Suprapubic skin (tissue), 4 donors: ENCODE data around the gene BIRC6. TPM values are rescaled to one million over a fixed set of nuclear protein-coding genes. Genes with fewer than 3 reads are reported as not detected.

ENCODE experiments used
- DNase-seq, 2 donors: peaks; one replicate each; pipeline ENCODE4 v3.0.0-alpha.2; 2019; ENCODE audit warnings: low spot score in 2 of 2
- H3K27ac ChIP-seq: fragments of 200-600 bp; sonication (generic); one replicate; pipeline ENCODE4 v1.5.1; 2019
- H3K27me3 ChIP-seq: fragments of 200-600 bp; sonication (generic); one replicate; pipeline ENCODE4 v1.5.1; 2019
- H3K36me3 ChIP-seq: fragments of 200-600 bp; sonication (generic); one replicate; pipeline ENCODE4 v1.5.1; 2019
- H3K4me1 ChIP-seq: fragments of 200-600 bp; sonication (generic); one replicate; pipeline ENCODE4 v1.5.1; 2019
- H3K4me3 ChIP-seq: fragments of 200-600 bp; sonication (generic); one replicate; pipeline ENCODE4 v1.5.1; 2019; ENCODE audit warnings: mild to moderate bottlenecking
- H3K9me3 ChIP-seq: fragments of 200-600 bp; sonication (generic); one replicate; pipeline ENCODE4 v1.5.1; 2019
- CTCF ChIP-seq, 2 donors: fragments of 200-600 bp in 1 of 2; fragments of 450-650 bp in 1 of 2; sonication (generic) in 1 of 2; IDR thresholded peaks; one replicate each; pipeline ENCODE4 v1.5.1; 2016 to 2019; ENCODE audit warnings: antibody characterized with exemption in 2 of 2, mild to moderate bottlenecking in 1 of 2, moderate library complexity in 1 of 2
- EP300 ChIP-seq: sonication (generic); formaldehyde crosslinking; IDR thresholded peaks from one replicate; pipeline ENCODE4 v1.6.1; 2017; ENCODE audit warnings: antibody characterized with exemption
- POLR2A ChIP-seq, 2 donors: fragments of 450-650 bp; IDR thresholded peaks; one replicate each; pipeline ENCODE4 v1.6.1; 2017; ENCODE audit warnings: antibody characterized with exemption in 2 of 2, mild to moderate bottlenecking in 2 of 2, moderate library complexity in 2 of 2
- POLR2AphosphoS5 ChIP-seq, 3 donors: sonication (generic); formaldehyde crosslinking; IDR thresholded peaks; one replicate each; pipeline ENCODE4 v1.6.1; 2017; ENCODE audit warnings: antibody characterized with exemption in 3 of 3
- WGBS: methylation state at CpG from one replicate; pipeline ENCODE4 v1.1.5; 2018; 5-methylcytosine and 5-hydroxymethylcytosine counted together
- total RNA-seq, 4 donors: library from RNA; depleted of rRNA; stranded (reverse); fragments of >200 nt; gene quantifications; one replicate each; pipeline ENCODE4 v1.1.0, GENCODE V29; 2016

The BIRC6 gene
- total RNA-seq, 4 donors from 2014 or later = 101 to 319 (median 109) TPM

- Histone ChIP-seq H3K27me3 (no peaks in the 10 kb centered on the region), H3K27ac (no peak overlapping the region), H3K4me3 (no peak overlapping the region), H3K9me3 (no peaks in the 10 kb centered on the region), H3K4me1 (peaks cover 22% of the 10 kb centered on the region), H3K36me3 (peaks cover 8% of the 10 kb centered on the region)
- DNase-seq = no peak
- WGBS = 79% methylated on average over 3 of the region's 3 CpGs
- TF ChIP-seq EP300 (no peak), CTCF (IDR thresholded peaks at IDR 0.05) (no peak), POLR2A (IDR thresholded peaks at IDR 0.05) (no peak), POLR2AphosphoS5 (IDR thresholded peaks at IDR 0.05) (no peak)
These were observed 15.8 kb downstream of the BIRC6 start for GRCh38 chr2:32372519-32373182.

DNA sequence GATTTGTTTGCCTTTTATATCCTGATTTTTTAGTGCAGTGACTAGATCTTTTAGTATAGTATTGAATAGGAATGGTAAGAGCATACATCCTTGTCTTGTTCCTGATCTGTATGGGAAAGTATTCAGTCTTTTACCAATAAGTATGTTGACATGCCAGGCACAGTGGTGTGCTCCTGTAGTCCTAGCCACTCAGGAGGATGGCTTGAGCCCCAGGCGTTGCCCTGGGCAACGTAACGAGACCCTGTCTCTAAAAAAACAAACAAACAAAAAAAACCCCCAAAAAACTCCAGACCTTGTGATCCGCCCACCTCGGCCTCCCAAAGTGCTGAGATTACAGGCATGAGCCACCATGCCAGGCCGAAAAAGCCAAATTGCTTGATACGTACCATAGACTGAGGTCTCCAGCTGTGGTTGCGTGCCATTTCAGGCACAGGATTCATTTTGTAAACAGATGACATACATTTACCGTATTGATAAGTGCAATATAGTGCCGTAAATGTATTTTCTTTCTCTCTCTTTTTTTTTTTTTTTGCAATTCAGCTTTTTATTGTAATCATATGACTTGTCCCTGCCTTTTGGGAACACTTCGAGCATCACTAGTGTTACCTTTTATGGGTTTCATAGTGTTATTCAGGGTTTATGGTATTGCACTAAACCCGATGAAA, 18.5 kb downstream of the BIRC6 start:
- no peak for DNase-seq
- Histone ChIP-seq H3K4me3 (no peak overlapping the region), H3K27ac (no peak overlapping the region), H3K27me3 (no peaks in the 10 kb centered on the region), H3K4me1 (peaks cover 20% of the 10 kb centered on the region), H3K36me3 (peaks cover 8% of the 10 kb centered on the region), H3K9me3 (no peaks in the 10 kb centered on the region)
- 95% methylated on average over 12 of the region's 12 CpGs for WGBS
- TF ChIP-seq POLR2AphosphoS5 (IDR thresholded peaks at IDR 0.05) = no peak
- no peak for TF ChIP-seq EP300
- no peak for TF ChIP-seq CTCF (IDR thresholded peaks at IDR 0.05)
- no peak for TF ChIP-seq POLR2A (IDR thresholded peaks at IDR 0.05)

DNA sequence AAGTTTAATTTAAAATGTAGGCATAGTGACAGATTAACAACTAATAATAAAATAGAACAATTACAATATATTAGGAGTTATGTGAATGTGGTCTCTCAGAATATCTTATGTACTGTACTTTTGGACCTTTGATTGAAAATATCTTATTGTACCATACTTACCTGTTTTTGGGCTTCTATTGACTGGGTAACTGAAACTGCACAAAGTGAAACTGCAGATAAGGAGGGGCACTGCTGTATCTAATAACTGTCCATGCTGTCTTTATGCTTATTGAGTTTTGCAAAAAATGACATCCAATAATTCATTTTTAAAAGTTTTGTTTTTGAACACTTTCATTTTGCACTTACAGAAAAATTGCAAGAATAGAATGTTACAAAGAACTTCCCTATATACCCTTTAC, 19.9 kb downstream of the BIRC6 start:
- H3K4me3 ChIP-seq = no peak overlapping the region
- no peaks in the 10 kb centered on the region for H3K27me3 ChIP-seq
- no peak for DNase-seq
- no peaks in the 10 kb centered on the region for H3K9me3 ChIP-seq
- H3K4me1 ChIP-seq = peaks cover 20% of the 10 kb centered on the region
- TF ChIP-seq POLR2A (IDR thresholded peaks at IDR 0.05) (no peak), CTCF (IDR thresholded peaks at IDR 0.05) (no peak), POLR2AphosphoS5 (IDR thresholded peaks at IDR 0.05) (no peak), EP300 (no peak)
- peaks cover 9% of the 10 kb centered on the region for H3K36me3 ChIP-seq
- no peak overlapping the region for H3K27ac ChIP-seq

- Histone ChIP-seq H3K27ac (no peak overlapping the region), H3K9me3 (no peaks in the 10 kb centered on the region), H3K4me3 (no peak overlapping the region), H3K27me3 (no peaks in the 10 kb centered on the region), H3K4me1 (peaks cover 20% of the 10 kb centered on the region), H3K36me3 (peaks cover 17% of the 10 kb centered on the region)
- DNase-seq = no peak
- 91% methylated on average over 1 of the region's 1 CpG for whole genome bisulfite sequencing
- TF ChIP-seq POLR2A (IDR thresholded peaks at IDR 0.05) = no peak
- TF ChIP-seq CTCF (IDR thresholded peaks at IDR 0.05) = no peak
- TF ChIP-seq POLR2AphosphoS5 (IDR thresholded peaks at IDR 0.05) = no peak
These were observed 21.1 kb downstream of the BIRC6 start for GRCh38 chr2:32377928-32378327.

- DNase-seq = no peak
- no peak overlapping the region for H3K27ac ChIP-seq
- TF ChIP-seq POLR2AphosphoS5 (IDR thresholded peaks at IDR 0.05) (no peak), POLR2A (IDR thresholded peaks at IDR 0.05) (no peak), EP300 (no peak), CTCF (IDR thresholded peaks at IDR 0.05) (no peak)
- peaks cover 20% of the 10 kb centered on the region for H3K4me1 ChIP-seq
- no peaks in the 10 kb centered on the region for H3K9me3 ChIP-seq
- peaks cover 29% of the 10 kb centered on the region for H3K36me3 ChIP-seq
- no peak overlapping the region for H3K4me3 ChIP-seq
- H3K27me3 ChIP-seq = no peaks in the 10 kb centered on the region
These were observed 22.5 kb downstream of the BIRC6 start for GRCh38 chr2:32379352-32379751.
